Loucy (cell line): ENCODE measurements around the gene SUMO2.
"Not testable (repeated sequence)": the region's sequence is repeated elsewhere in the genome, so short reads cannot be mapped to it uniquely, and the experiment has no call there.

Source experiments
- H2AFZ ChIP-seq: fragments of 200-600 bp; sonication (generic); 2 replicates; pipeline ENCODE4 v1.6.0; 2016; ENCODE audit warnings: antibody characterized with exemption, mild to moderate bottlenecking, low read length, moderate library complexity
- H3F3A ChIP-seq: fragments of 200-600 bp; 2 replicates; pipeline ENCODE4 v1.6.0; 2016; ENCODE audit warnings: antibody characterized with exemption, low read depth, mild to moderate bottlenecking
- H3K27me3 ChIP-seq: fragments of 200-600 bp; sonication (generic); 2 replicates; pipeline ENCODE4 v1.6.1; 2014; ENCODE audit warnings: low read length, mild to moderate bottlenecking; ENCODE audit not compliant: insufficient read depth, poor library complexity, severe bottlenecking
- H3K36me3 ChIP-seq: fragments of 200-600 bp; sonication (generic); 2 replicates; pipeline ENCODE4 v1.6.1; 2016; ENCODE audit warnings: low read length; ENCODE audit not compliant: insufficient read depth
- H3K4me1 ChIP-seq: fragments of 200-600 bp; sonication (generic); 2 replicates; pipeline ENCODE4 v1.5.1; 2014; ENCODE audit warnings: low read length, mild to moderate bottlenecking; ENCODE audit not compliant: insufficient read depth, poor library complexity, severe bottlenecking
- H3K4me2 ChIP-seq: fragments of 200-600 bp; sonication (generic); 2 replicates; pipeline ENCODE4 v1.6.0; 2014; ENCODE audit warnings: antibody characterized with exemption, low read length, low read depth, mild to moderate bottlenecking; ENCODE audit not compliant: poor library complexity, severe bottlenecking
- H3K4me3 ChIP-seq: fragments of 200-600 bp; sonication (generic); 2 replicates; pipeline ENCODE4 v1.5.1; 2014; ENCODE audit warnings: low read length, mild to moderate bottlenecking, mixed read lengths; ENCODE audit not compliant: poor library complexity, severe bottlenecking
- H3K79me2 ChIP-seq: fragments of 200-600 bp; sonication (generic); 2 replicates; pipeline ENCODE4 v1.6.1; 2014; ENCODE audit warnings: low read length; ENCODE audit not compliant: insufficient read depth
- H3K9ac ChIP-seq: fragments of 200-600 bp; sonication (generic); 2 replicates; pipeline ENCODE4 v1.6.0; 2014; ENCODE audit warnings: mild to moderate bottlenecking, low read depth, low read length, moderate library complexity; ENCODE audit not compliant: poor library complexity, severe bottlenecking
- H3K9me2 ChIP-seq: fragments of 200-600 bp; sonication (generic); replicated peaks from 2 replicates; pipeline ENCODE4 v1.6.1; 2016; ENCODE audit warnings: low read depth, low read length, mixed read lengths
- H3K9me3 ChIP-seq: fragments of 200-600 bp; sonication (generic); 2 replicates; pipeline ENCODE4 v1.6.1; 2014; ENCODE audit warnings: mild to moderate bottlenecking, antibody characterized with exemption, low read length, low read depth; ENCODE audit not compliant: insufficient read depth
- H4K20me1 ChIP-seq: fragments of 200-600 bp; sonication (generic); 2 replicates; pipeline ENCODE4 v1.6.0; 2014; ENCODE audit warnings: antibody characterized with exemption, low read length, mild to moderate bottlenecking; ENCODE audit not compliant: insufficient read depth, poor library complexity, severe bottlenecking
- CTCF ChIP-seq: fragments of 200-600 bp; sonication (generic); conservative IDR thresholded peaks from 2 replicates; pipeline ENCODE4 v1.5.1; 2014; ENCODE audit warnings: mild to moderate bottlenecking, antibody characterized with exemption, low read length
- EZH2phosphoT487 ChIP-seq: fragments of 200-600 bp; IDR thresholded peaks from 2 replicates; pipeline ENCODE4 v1.6.1; 2018; ENCODE audit warnings: antibody characterized with exemption, mild to moderate bottlenecking, moderate library complexity, borderline replicate concordance

SUMO2 gene

GRCh38 chr17:75142236-75142971, 40.4 kb downstream of the SUMO2 start:
- peak overlapping the region; percentile 48 for H3K9ac ChIP-seq
- H3K79me2 ChIP-seq: peaks cover 89% of the 10 kb centered on the region
- no peaks in the 10 kb centered on the region for H3K9me2 ChIP-seq
- H3K36me3 ChIP-seq: peaks cover 89% of the 10 kb centered on the region
- H3K27me3 ChIP-seq: no peaks in the 10 kb centered on the region
- no peak overlapping the region for H3K4me3 ChIP-seq
- H4K20me1 ChIP-seq: peaks cover 38% of the 10 kb centered on the region
- H3K4me2 ChIP-seq: no peak overlapping the region
- H3F3A ChIP-seq: 0 out of 2 replicates have a peak, but pooled peaks cover 8% of the 10 kb centered on the region
- no peak overlapping the region for H2AFZ ChIP-seq
- H3K4me1 ChIP-seq: peaks cover 23% of the 10 kb centered on the region
- no peaks in the 10 kb centered on the region for H3K9me3 ChIP-seq
- TF ChIP-seq EZH2phosphoT487 (no peak), CTCF (no peak)

DNA sequence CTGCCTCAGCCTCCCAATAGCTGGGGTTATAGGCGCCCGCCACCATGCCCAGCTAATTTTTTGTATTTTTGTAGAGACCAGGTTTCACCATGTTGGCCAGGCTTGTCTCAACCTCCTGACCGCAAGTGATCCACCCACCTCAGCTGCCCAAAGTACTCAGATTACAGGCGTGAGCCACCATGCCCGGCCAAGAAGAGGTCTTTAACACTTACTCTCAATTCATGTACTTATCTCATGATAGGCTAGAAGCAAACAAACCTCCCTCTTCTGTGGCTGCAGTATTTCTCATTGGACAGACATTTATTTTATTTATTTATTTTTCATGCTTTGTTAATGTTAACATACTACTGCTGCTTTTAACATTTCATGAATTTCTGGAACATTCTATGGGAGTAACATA, 44.2 kb downstream of the SUMO2 start:
- H3K9me3 ChIP-seq: no peaks in the 10 kb centered on the region
- no peak overlapping the region for H3K9ac ChIP-seq
- H3K4me2 ChIP-seq: no peak overlapping the region
- H3K4me1 ChIP-seq: peaks cover 21% of the 10 kb centered on the region
- H3F3A ChIP-seq: peaks cover 29% of the 10 kb centered on the region; the same call in 1 of the 2 replicates
- no peaks in the 10 kb centered on the region for H3K27me3 ChIP-seq
- peaks cover 70% of the 10 kb centered on the region; the same call in 1 of the 2 replicates for H3K36me3 ChIP-seq
- TF ChIP-seq EZH2phosphoT487 (no peak), CTCF (no peak)
- H4K20me1 ChIP-seq: peaks cover 42% of the 10 kb centered on the region
- H3K9me2 ChIP-seq: no peaks in the 10 kb centered on the region
- no peak overlapping the region for H3K4me3 ChIP-seq
- H2AFZ ChIP-seq: no peak overlapping the region
- H3K79me2 ChIP-seq: peaks cover 74% of the 10 kb centered on the region

GRCh38 chr17:75137762-75138161, 45.0 kb downstream of the SUMO2 start:
- Histone ChIP-seq H3K4me1 (peaks cover 21% of the 10 kb centered on the region), H3F3A (peaks cover 32% of the 10 kb centered on the region; the same call in 1 of the 2 replicates), H4K20me1 (peaks cover 37% of the 10 kb centered on the region), H3K36me3 (peaks cover 63% of the 10 kb centered on the region; the same call in 1 of the 2 replicates), H3K79me2 (peaks cover 72% of the 10 kb centered on the region)
- H3K27me3 ChIP-seq, H3K9me3 ChIP-seq, H3K4me3 ChIP-seq, H3K4me2 ChIP-seq, H3K9ac ChIP-seq, H2AFZ ChIP-seq, H3K9me2 ChIP-seq: not testable (repeated sequence)
